GM19468 (cell line): ENCODE results near the gene CDH2.

ENCODE experiments used
- ATAC-seq: cut with Tn5 transposase; IDR thresholded peaks from one replicate; pipeline ENCODE4 v1.9.1; 2021; ENCODE audit warnings: mild to moderate bottlenecking, moderate library complexity, moderate number of reproducible peaks; ENCODE audit not compliant: unreplicated experiment; ENCODE audit errors: extremely low read depth

The CDH2 gene

GRCh38 chr18:28176948-28177827, at the start of gene CDH2:
Gene CDH2, minus strand, starts transcription at chr18:28177130. Its CDS starts 108 bp downstream, at chr18:28177022.
- ATAC-seq: no peak

- no peak for ATAC-seq
Measured at GRCh38 chr18:28212060-28212459, 35.1 kb upstream of the CDH2 start.

GRCh38 chr18:28208712-28209265, 31.9 kb upstream of the CDH2 start:
- ATAC-seq: no peak

- ATAC-seq: no peak
Measured at GRCh38 chr18:28208268-28208667, 31.3 kb upstream of the CDH2 start.

GRCh38 chr18:28204154-28204553, 27.2 kb upstream of the CDH2 start:
- ATAC-seq: no peak

- no peak for ATAC-seq
Measured at GRCh38 chr18:28201056-28201455, 24.1 kb upstream of the CDH2 start.

- no peak for ATAC-seq
Measured at GRCh38 chr18:28198620-28199019, 21.7 kb upstream of the CDH2 start.

GRCh38 chr18:28193177-28193778, 16.3 kb upstream of the CDH2 start:
- no peak for ATAC-seq

- peak; percentile 58 for ATAC-seq
Measured at GRCh38 chr18:28189400-28190239, 12.7 kb upstream of the CDH2 start.

- ATAC-seq: no peak
Measured at GRCh38 chr18:28185121-28185520, 8.2 kb upstream of the CDH2 start.

GRCh38 chr18:28183418-28184078, 6.6 kb upstream of the CDH2 start:
- ATAC-seq: no peak

GRCh38 chr18:28181616-28182015, 4.7 kb upstream of the CDH2 start:
- ATAC-seq: no peak

- no peak for ATAC-seq
Measured at GRCh38 chr18:28178720-28179119, 1.8 kb upstream of the CDH2 start.

- no peak for ATAC-seq
Measured at GRCh38 chr18:28177828-28178635, 1.1 kb upstream of the CDH2 start.

GRCh38 chr18:28176698-28176947, 307 bp downstream of the CDH2 start:
- no peak for ATAC-seq

- no peak for ATAC-seq
Measured at GRCh38 chr18:28175930-28176697, 816 bp downstream of the CDH2 start.

GRCh38 chr18:28175150-28175929, 1.6 kb downstream of the CDH2 start:
- ATAC-seq: no peak
